Lung (tissue), 12 donors: Measurements from ENCODE around the gene C12orf57. TPM values are rescaled to one million over a fixed set of nuclear protein-coding genes. Genes with fewer than 3 reads are reported as not detected.

Experiments used
- ATAC-seq: fragments of 200-7000 bp; cut with Tn5 transposase; one replicate; pipeline ENCODE4 v1.9.1; 2020; ENCODE audit warnings: moderate number of reproducible peaks; ENCODE audit not compliant: insufficient read depth, low FRiP score
- DNase-seq, 3 donors: peaks; one replicate each; pipeline ENCODE4 v3.0.0-alpha.2; 2013 to 2017
- H3K27ac ChIP-seq, 2 donors: one replicate each; pipeline ENCODE4 v1.5.1; 2013; ENCODE audit warnings: mild to moderate bottlenecking in 2 of 2, moderate library complexity in 2 of 2, control low read depth in 1 of 2, inconsistent platforms in 1 of 2, low read depth in 1 of 2, low read length in 1 of 2
- H3K27me3 ChIP-seq, 3 donors: one replicate each; pipeline ENCODE4 v1.5.1; 2013; ENCODE audit warnings: low read length in 2 of 3; ENCODE audit not compliant: control insufficient read depth in 3 of 3, insufficient read depth in 3 of 3
- H3K36me3 ChIP-seq, 4 donors: one replicate each; pipeline ENCODE4 v1.5.1; 2013; ENCODE audit warnings: low read length in 4 of 4, mild to moderate bottlenecking in 1 of 4, moderate library complexity in 1 of 4; ENCODE audit not compliant: control insufficient read depth in 4 of 4, insufficient read depth in 4 of 4
- H3K4me1 ChIP-seq, 5 donors: one replicate each; pipeline ENCODE4 v1.5.1; 2013; ENCODE audit warnings: low read length in 5 of 5, mild to moderate bottlenecking in 2 of 5, moderate library complexity in 1 of 5; ENCODE audit not compliant: control insufficient read depth in 5 of 5, insufficient read depth in 5 of 5
- H3K4me3 ChIP-seq: one replicate; pipeline ENCODE4 v1.5.1; 2013; ENCODE audit warnings: mild to moderate bottlenecking, control low read depth, moderate library complexity
- H3K9ac ChIP-seq, 2 donors: one replicate each; pipeline ENCODE4 v1.5.1; 2013; ENCODE audit warnings: low read length in 2 of 2, control low read depth in 1 of 2; ENCODE audit not compliant: insufficient read depth in 1 of 2
- H3K9me3 ChIP-seq, 4 donors: one replicate each; pipeline ENCODE4 v1.5.1; 2013; ENCODE audit warnings: low read length in 3 of 4, mild to moderate bottlenecking in 1 of 4, moderate library complexity in 1 of 4; ENCODE audit not compliant: control insufficient read depth in 4 of 4, insufficient read depth in 3 of 4
- CTCF ChIP-seq: IDR thresholded peaks from 2 replicates; pipeline ENCODE4 v1.5.1; 2012; ENCODE audit warnings: mild to moderate bottlenecking; ENCODE audit errors: control extremely low read depth, extremely low read depth
- WGBS, 2 donors: extraction: QIAGEN DNeasy Blood & Tissue Kit; methylation state at CpG; one replicate each; pipeline ENCODE4 v1.1.7; 2013; 5-methylcytosine and 5-hydroxymethylcytosine counted together
- polyA plus RNA-seq, 2 donors: library from polyadenylated mRNA; stranded (reverse); fragments of 200-250 nt; gene quantifications; one replicate each; pipeline ENCODE4 v1.2.1, GENCODE V29; 2013
- total RNA-seq, 2 donors: library from RNA; depleted of rRNA in 1 of 2; stranded (reverse); fragments of >200 nt in 1 of 2; gene quantifications; one replicate each; pipeline ENCODE4 v1.2.1, GENCODE V29; 2014 to 2021
- donor health status: control.
- donor health status: control.
- donor health status: Bipolar disorder and iron deficiency.
- donor health status: healthy.
- donor health status: DM: yes; HTN: yes; CAD: no.

The C12orf57 gene
- total and polyA plus RNA-seq, 4 donors, result 92.9 to 437 (median 283) TPM

DNA sequence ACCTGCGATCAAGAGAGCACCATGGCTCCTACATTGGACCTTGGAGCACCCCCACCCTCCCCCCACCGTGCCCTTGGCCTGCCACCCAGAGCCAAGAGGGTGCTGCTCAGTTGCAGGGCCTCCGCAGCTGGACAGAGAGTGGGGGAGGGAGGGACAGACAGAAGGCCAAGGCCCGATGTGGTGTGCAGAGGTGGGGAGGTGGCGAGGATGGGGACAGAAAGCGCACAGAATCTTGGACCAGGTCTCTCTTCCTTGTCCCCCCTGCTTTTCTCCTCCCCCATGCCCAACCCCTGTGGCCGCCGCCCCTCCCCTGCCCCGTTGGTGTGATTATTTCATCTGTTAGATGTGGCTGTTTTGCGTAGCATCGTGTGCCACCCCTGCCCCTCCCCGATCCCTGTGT, 2.0 kb upstream of the C12orf57 start:
- H3K27me3 ChIP-seq, result no peaks in the 10 kb centered on the region
- H3K27ac ChIP-seq, result no peak overlapping the region
- DNase-seq (peak in 1 of 3 donors; percentile 10), ATAC-seq (no peak)
- H3K9ac ChIP-seq, result no peak overlapping the region
- TF ChIP-seq CTCF, result no peak
- H3K9me3 ChIP-seq, result no peaks in the 10 kb centered on the region
- WGBS, 2 donors, result 87 to 90% methylated on average over 12 of the region's 12 CpGs
- no peak overlapping the region for H3K4me3 ChIP-seq
- peaks cover 4 to 35% (median 14%) of the 10 kb centered on the region in 5 donors for H3K4me1 ChIP-seq
- H3K36me3 ChIP-seq, result peaks cover 0 to 36% (median 25%) of the 10 kb centered on the region in 4 donors

GRCh38 chr12:6942331-6942665, 1.5 kb upstream of the C12orf57 start:
- no peak overlapping the region for H3K9ac ChIP-seq

GRCh38 chr12:6943389-6943721, 467 bp upstream of the C12orf57 start:
- H3K9ac ChIP-seq, result peak overlapping the region in 1 of 2 donors; percentile 96
- H3K9me3 ChIP-seq, result no peaks in the 10 kb centered on the region
- no peak overlapping the region for H3K4me3 ChIP-seq
- whole genome bisulfite sequencing, 2 donors, result 1% methylated on average over 13 of the region's 13 CpGs
- DNase-seq (peak; percentile 90 to 97 (median 96)), ATAC-seq (peak; percentile 42)
- H3K27me3 ChIP-seq, result no peaks in the 10 kb centered on the region
- peaks cover 0 to 22% (median 12%) of the 10 kb centered on the region in 5 donors for H3K4me1 ChIP-seq
- H3K27ac ChIP-seq, result peak overlapping the region; percentile 71 to 95
- no peak for TF ChIP-seq CTCF
- H3K36me3 ChIP-seq, result peaks cover 0 to 37% (median 23%) of the 10 kb centered on the region in 4 donors

More at GRCh38 chr12:6942331-6942665, 1.5 kb upstream of the C12orf57 start:
- H3K4me1 ChIP-seq, result peaks cover 1 to 31% (median 13%) of the 10 kb centered on the region in 5 donors
- no peak for ATAC-seq
- peak in 1 of 3 donors; percentile 45 for DNase-seq
- H3K27me3 ChIP-seq, result no peaks in the 10 kb centered on the region
- H3K36me3 ChIP-seq, result peaks cover 0 to 37% (median 24%) of the 10 kb centered on the region in 4 donors
- TF ChIP-seq CTCF, result no peak
- H3K4me3 ChIP-seq, result no peak overlapping the region
- H3K27ac ChIP-seq, result peak overlapping the region in 1 of 2 donors; percentile 71
- H3K9me3 ChIP-seq, result no peaks in the 10 kb centered on the region
- WGBS, 2 donors, result 85 to 87% methylated on average over 11 of the region's 11 CpGs
